Panc1 (cell line): Measurements from ENCODE around the gene MAP2K7. TPM values are rescaled to one million over a fixed set of nuclear protein-coding genes. Genes with fewer than 3 reads are reported as not detected.
A peak's percentile ranks its signal among the peaks of the same experiment; 100 is the strongest.

Source experiments
- ATAC-seq: fragments of 200-7000 bp; cut with Tn5 transposase; 2 replicates; pipeline ENCODE4 v1.9.1; 2020; ENCODE audit warnings: mild to moderate bottlenecking, moderate library complexity
- BruUV-seq: library from RNA; stranded (reverse); fragments of 400-500 nt; replicated peaks from 2 replicates; lab custom pipeline; 2021; lab: Mats Ljungman, UMichigan
- CTCF ChIA-PET: fragments of 300-600 bp; sonication (Branson Sonifier 250); formaldehyde crosslinking; loops from one replicate; lab custom pipeline; 2022; ENCODE audit warnings: antibody characterized with exemption; lab: Charles Lee
- POLR2A ChIA-PET: fragments of 300-600 bp; sonication (Branson Sonifier 250); formaldehyde crosslinking; loops from one replicate; lab custom pipeline; 2022; ENCODE audit warnings: antibody characterized with exemption; lab: Charles Lee
- DNase-seq: peaks from one replicate; pipeline ENCODE4 v3.0.0-alpha.2; 2010; ENCODE audit warnings: low read depth, low spot score
- H3K27ac ChIP-seq: 2 replicates; pipeline ENCODE4 v1.5.1; 2011; ENCODE audit warnings: mild to moderate bottlenecking, low read length, inconsistent platforms
- H3K27me3 ChIP-seq: fragments of 200-500 bp; sonication (Bioruptor generic); 2 replicates; pipeline ENCODE4 v1.6.0; 2014; ENCODE audit warnings: low read length, inconsistent platforms; ENCODE audit not compliant: control insufficient read depth, insufficient read depth
- H3K36me3 ChIP-seq: fragments of 200-500 bp; sonication (Bioruptor generic); 2 replicates; pipeline ENCODE4 v1.5.1; 2014; ENCODE audit warnings: inconsistent platforms, mild to moderate bottlenecking, low read length, moderate library complexity; ENCODE audit not compliant: control insufficient read depth, insufficient read depth
- H3K4me1 ChIP-seq: 2 replicates; pipeline ENCODE4 v1.5.1; 2011; ENCODE audit warnings: inconsistent platforms, mild to moderate bottlenecking, low read length, moderate library complexity; ENCODE audit not compliant: control insufficient read depth, insufficient read depth
- H3K4me3 ChIP-seq, 2 experiments: 2 replicates each; pipeline ENCODE4 v1.5.1; 2011 to 2012; ENCODE audit warnings: low read depth in 2 of 2, low read length in 2 of 2, mild to moderate bottlenecking in 2 of 2, inconsistent platforms in 1 of 2, moderate library complexity in 1 of 2
- H3K9me3 ChIP-seq: fragments of 200-500 bp; sonication (Bioruptor generic); 2 replicates; pipeline ENCODE4 v1.5.1; 2014; ENCODE audit warnings: low read depth, mild to moderate bottlenecking, inconsistent platforms, low read length, moderate library complexity; ENCODE audit not compliant: control insufficient read depth, insufficient read depth
- POLR2AphosphoS5 ChIP-seq: IDR thresholded peaks from 2 replicates; pipeline ENCODE4 v1.6.1; 2012; ENCODE audit warnings: mild to moderate bottlenecking, low read depth, low read length, moderate library complexity
- REST ChIP-seq, 2 experiments: IDR thresholded peaks; 2 replicates each; pipeline ENCODE4 v1.6.1; 2011 to 2012; ENCODE audit warnings: low read depth in 2 of 2, control low read depth in 1 of 2, low read length in 1 of 2, mild to moderate bottlenecking in 1 of 2, moderate library complexity in 1 of 2; ENCODE audit not compliant: insufficient read depth in 1 of 2
- SIN3A ChIP-seq: IDR thresholded peaks from 2 replicates; pipeline ENCODE4 v1.6.1; 2012; ENCODE audit warnings: low read depth, mild to moderate bottlenecking, low read length, moderate library complexity, borderline replicate concordance; ENCODE audit not compliant: insufficient read depth
- TCF7L2 ChIP-seq: IDR thresholded peaks from 2 replicates; pipeline ENCODE4 v1.6.1; 2011; ENCODE audit warnings: mild to moderate bottlenecking, low read depth, low read length, inconsistent platforms
- in situ Hi-C: cut with HindIII; loops from 2 replicates; pipeline ENCODE4 v1.10.0; 2016; ENCODE audit warnings: low sequenced_read_pairs, low pct_unique_long_range_greater_than_20kb
- intact Hi-C: fragments of 100-400 bp; cut with micrococcal nuclease; formaldehyde crosslinking; loops from one replicate; pipeline ENCODE4 v1.10.0; 2022; ENCODE audit not compliant: unreplicated experiment
- total RNA-seq: library from RNA; stranded (reverse); gene quantifications from one replicate; pipeline ENCODE4 v1.2.1, GENCODE V29; 2021; ENCODE audit not compliant: unreplicated experiment
- TF ChIP-seq, protein P1 (sequence below): fragments of 450-650 bp; IDR thresholded peaks from 2 replicates; pipeline ENCODE4 v1.5.1; 2017; ENCODE audit warnings: mild to moderate bottlenecking

Gene MAP2K7
- total RNA-seq, 1 experiment from 2014 or later: 32.9 TPM

GRCh38 chr19:7905268-7905667 is 1.6 kb downstream of the MAP2K7 start:
- peak overlapping the region; percentile 84; the same call in 1 of the 2 replicates for H3K27ac ChIP-seq
- no peaks in the 10 kb centered on the region for H3K9me3 ChIP-seq
- peaks cover 6% of the 10 kb centered on the region; the same call in 1 of the 2 replicates for H3K4me1 ChIP-seq
- ATAC-seq (no peak), DNase-seq (no peak)
- H3K4me3 ChIP-seq: peak overlapping the region; percentile 80 to 82
- BruUV-seq: no TSS peak
- POLR2A ChIA-PET: no interaction called here
- TF ChIP-seq, protein P1, sequence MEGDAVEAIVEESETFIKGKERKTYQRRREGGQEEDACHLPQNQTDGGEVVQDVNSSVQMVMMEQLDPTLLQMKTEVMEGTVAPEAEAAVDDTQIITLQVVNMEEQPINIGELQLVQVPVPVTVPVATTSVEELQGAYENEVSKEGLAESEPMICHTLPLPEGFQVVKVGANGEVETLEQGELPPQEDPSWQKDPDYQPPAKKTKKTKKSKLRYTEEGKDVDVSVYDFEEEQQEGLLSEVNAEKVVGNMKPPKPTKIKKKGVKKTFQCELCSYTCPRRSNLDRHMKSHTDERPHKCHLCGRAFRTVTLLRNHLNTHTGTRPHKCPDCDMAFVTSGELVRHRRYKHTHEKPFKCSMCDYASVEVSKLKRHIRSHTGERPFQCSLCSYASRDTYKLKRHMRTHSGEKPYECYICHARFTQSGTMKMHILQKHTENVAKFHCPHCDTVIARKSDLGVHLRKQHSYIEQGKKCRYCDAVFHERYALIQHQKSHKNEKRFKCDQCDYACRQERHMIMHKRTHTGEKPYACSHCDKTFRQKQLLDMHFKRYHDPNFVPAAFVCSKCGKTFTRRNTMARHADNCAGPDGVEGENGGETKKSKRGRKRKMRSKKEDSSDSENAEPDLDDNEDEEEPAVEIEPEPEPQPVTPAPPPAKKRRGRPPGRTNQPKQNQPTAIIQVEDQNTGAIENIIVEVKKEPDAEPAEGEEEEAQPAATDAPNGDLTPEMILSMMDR: no peak
- intact Hi-C loops: no loop called here
- CTCF ChIA-PET: no interaction called here
- H3K27me3 ChIP-seq: no peaks in the 10 kb centered on the region
- in situ Hi-C loops: no loop called here
- H3K36me3 ChIP-seq: no peaks in the 10 kb centered on the region; the same call in 1 of the 2 replicates

DNA sequence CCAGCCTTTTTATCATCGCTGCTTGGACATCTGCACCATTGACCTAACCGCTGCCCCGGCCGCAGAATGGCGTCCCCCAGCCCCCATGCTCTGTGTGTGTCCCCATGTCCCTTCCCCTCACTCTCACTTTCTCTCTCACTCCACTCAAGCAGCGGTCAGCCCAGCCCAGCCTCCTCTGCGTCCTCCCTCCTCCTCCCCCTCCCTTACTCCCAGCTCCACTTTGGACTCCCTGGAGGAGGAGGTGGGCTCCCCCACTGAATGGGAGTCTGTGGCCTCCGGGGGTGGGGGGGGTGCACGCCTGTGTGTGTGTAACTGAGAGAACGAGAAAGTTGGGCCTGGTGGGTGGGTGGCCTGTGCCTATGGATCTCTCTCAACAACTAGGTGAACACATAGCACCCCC is 2.2 kb downstream of the MAP2K7 start:
- no TSS peak for BruUV-seq
- H3K27me3 ChIP-seq: no peaks in the 10 kb centered on the region
- CTCF ChIA-PET: no interaction called here
- H3K9me3 ChIP-seq: no peaks in the 10 kb centered on the region
- no peak for ATAC-seq
- H3K4me1 ChIP-seq: peaks cover 6% of the 10 kb centered on the region; the same call in 1 of the 2 replicates
- no peaks in the 10 kb centered on the region; the same call in 1 of the 2 replicates for H3K36me3 ChIP-seq
- DNase-seq: no peak
- TF ChIP-seq SIN3A: no peak
- no peak for TF ChIP-seq POLR2AphosphoS5
- no peak for TF ChIP-seq REST (IDR thresholded peaks at IDR 0.05; ENCODE audit: insufficient read depth in 1 of 2, low read depth in 2 of 2, low read length in 1 of 2)
- TF ChIP-seq, protein P1: no peak
- no peak for TF ChIP-seq TCF7L2
- in situ Hi-C loops (no loop called here), intact Hi-C loops (no loop called here)
- POLR2A ChIA-PET: interaction anchor here (0.6 kb wide), 1 partner anchor 241 kb away, joined by 4 read pairs; no protein-coding TSS in a partner anchor
- H3K4me3 ChIP-seq: no peak overlapping the region
- no peak overlapping the region for H3K27ac ChIP-seq
